Measurements from ENCODE around the gene ANAPC2. TPM values are rescaled to one million over a fixed set of nuclear protein-coding genes. Genes with fewer than 3 reads are reported as not detected.
"Not testable (repeated sequence)": the region's sequence is repeated elsewhere in the genome, so short reads cannot be mapped to it uniquely, and the experiment has no call there.

ANAPC2 gene
- total and polyA plus RNA-seq, 4 donors: 18.4 to 69.8 (median 44.2) TPM

- DNase-seq (ENCODE audit: low read depth in 4 of 6, low spot score in 6 of 6): peak in 5 of 6 donors; percentile 47 to 99 (median 81)
- Histone ChIP-seq H3K4me3 (ENCODE audit: low read depth, low read length) (peak overlapping the region; percentile 24), H3K36me3 (ENCODE audit: control insufficient read depth, insufficient read depth, low read length) (peaks cover 29% of the 10 kb centered on the region), H3K4me1 (ENCODE audit: control insufficient read depth, insufficient read depth, low read length) (peaks cover 54% of the 10 kb centered on the region), H3K9me3 (ENCODE audit: control insufficient read depth, insufficient read depth, low read length) (no peaks in the 10 kb centered on the region), H3K27me3 (ENCODE audit: control insufficient read depth, insufficient read depth, low read length) (peaks cover 46% of the 10 kb centered on the region), H3K27ac (ENCODE audit: low read depth, low read length) (no peak overlapping the region)
- WGBS (ENCODE audit: insufficient coverage): 2% methylated on average over 20 of the region's 25 CpGs
Measured at GRCh38 chr9:137138058-137138721, 50.2 kb downstream of the ANAPC2 start.

DNA sequence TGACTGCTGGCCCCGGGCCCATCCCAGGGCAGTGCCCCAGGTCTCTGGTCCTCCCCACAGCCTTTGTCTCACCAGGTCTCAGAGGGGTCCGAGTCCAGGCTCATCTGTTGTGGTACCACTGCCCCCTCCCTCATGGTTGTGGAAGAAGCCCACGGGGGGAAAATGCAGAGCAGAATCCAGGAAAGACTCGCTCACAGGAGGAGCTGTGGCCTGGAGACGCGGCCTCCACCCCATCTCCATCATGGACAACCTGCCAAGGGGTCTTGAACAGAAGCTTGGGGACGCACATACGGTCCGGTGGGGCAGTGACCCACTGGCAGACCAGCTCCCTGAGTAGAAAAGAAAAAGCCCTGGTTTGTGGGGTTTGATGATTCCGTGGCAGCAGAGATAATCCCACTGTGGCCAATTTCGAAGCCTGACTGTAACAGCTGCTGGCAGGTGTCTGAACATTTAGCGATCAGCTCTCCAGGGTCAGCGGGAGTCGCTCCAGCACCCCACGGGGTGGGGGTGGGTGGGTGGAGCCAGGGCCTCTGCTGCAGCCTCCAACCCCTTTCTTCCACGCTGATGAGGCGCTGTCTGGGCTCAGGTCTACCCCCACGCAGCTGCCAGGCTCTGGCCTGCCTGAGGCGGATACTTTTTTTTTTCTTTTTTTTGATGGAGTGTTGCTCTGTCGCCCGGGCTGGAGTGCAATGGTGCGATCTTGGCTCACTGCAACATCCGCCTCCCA, 51.3 kb downstream of the ANAPC2 start:
- H3K27me3 ChIP-seq (ENCODE audit: control insufficient read depth, insufficient read depth, low read length): peaks cover 46% of the 10 kb centered on the region
- no peaks in the 10 kb centered on the region for H3K9me3 ChIP-seq (ENCODE audit: control insufficient read depth, insufficient read depth, low read length)
- WGBS (ENCODE audit: insufficient coverage): 69% methylated on average over 8 of the region's 23 CpGs
- H3K27ac ChIP-seq (ENCODE audit: low read depth, low read length): no peak overlapping the region
- H3K36me3 ChIP-seq (ENCODE audit: control insufficient read depth, insufficient read depth, low read length): peaks cover 17% of the 10 kb centered on the region
- peak in 1 of 6 donors; percentile 52 for DNase-seq (ENCODE audit: low read depth in 4 of 6, low spot score in 6 of 6)
- H3K4me3 ChIP-seq (ENCODE audit: low read depth, low read length): no peak overlapping the region
- peaks cover 51% of the 10 kb centered on the region for H3K4me1 ChIP-seq (ENCODE audit: control insufficient read depth, insufficient read depth, low read length)

DNA sequence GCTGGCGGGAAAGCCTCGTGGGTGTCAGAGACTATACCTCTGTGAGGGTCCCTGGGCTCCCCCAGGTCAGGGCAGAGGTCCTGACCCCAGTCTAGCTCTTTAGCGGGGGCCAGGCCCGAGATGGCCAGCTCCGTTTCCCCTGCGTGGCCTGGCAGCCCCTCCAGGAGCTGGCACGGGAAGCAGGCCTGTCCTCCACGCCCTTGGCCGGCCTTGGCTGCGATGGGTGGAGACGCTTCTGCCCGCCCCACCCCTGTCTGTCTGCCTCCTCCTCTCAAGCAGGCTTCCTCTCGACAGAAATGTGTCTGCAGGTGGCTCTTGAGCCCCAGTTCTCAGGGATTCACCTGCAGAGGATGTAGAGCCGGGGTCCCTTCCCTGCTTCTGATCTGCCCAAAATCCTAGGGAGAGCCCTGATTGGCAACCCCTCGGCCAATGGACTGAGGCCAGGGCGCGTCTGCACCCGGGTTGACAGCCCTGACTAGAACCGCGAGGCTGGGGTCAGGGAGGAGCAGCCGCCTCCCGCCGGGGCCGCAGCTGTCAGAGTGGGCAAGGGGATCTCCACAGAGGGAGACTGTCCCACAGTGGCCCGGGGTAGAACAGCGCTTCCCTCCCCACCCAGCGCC, 52.0 kb downstream of the ANAPC2 start:
- Histone ChIP-seq H3K4me3 (ENCODE audit: low read depth, low read length) (no peak overlapping the region), H3K27me3 (ENCODE audit: control insufficient read depth, insufficient read depth, low read length) (peaks cover 46% of the 10 kb centered on the region), H3K9me3 (ENCODE audit: control insufficient read depth, insufficient read depth, low read length) (no peaks in the 10 kb centered on the region), H3K4me1 (ENCODE audit: control insufficient read depth, insufficient read depth, low read length) (peaks cover 44% of the 10 kb centered on the region), H3K27ac (ENCODE audit: low read depth, low read length) (no peak overlapping the region), H3K36me3 (ENCODE audit: control insufficient read depth, insufficient read depth, low read length) (peaks cover 10% of the 10 kb centered on the region)
- DNase-seq (ENCODE audit: low read depth in 4 of 6, low spot score in 6 of 6): no peak
- WGBS (ENCODE audit: insufficient coverage): 30% methylated on average over 26 of the region's 27 CpGs

- not testable (repeated sequence) for H3K9me3 ChIP-seq (ENCODE audit: control insufficient read depth, insufficient read depth, low read length); H3K36me3 ChIP-seq (ENCODE audit: control insufficient read depth, insufficient read depth, low read length); H3K27ac ChIP-seq (ENCODE audit: low read depth, low read length); H3K4me3 ChIP-seq (ENCODE audit: low read depth, low read length); DNase-seq (ENCODE audit: low read depth in 4 of 6, low spot score in 6 of 6)
- H3K27me3 ChIP-seq (ENCODE audit: control insufficient read depth, insufficient read depth, low read length): peaks cover 36% of the 10 kb centered on the region
- 100% methylated on average over 2 of the region's 9 CpGs for WGBS (ENCODE audit: insufficient coverage)
- peaks cover 40% of the 10 kb centered on the region for H3K4me1 ChIP-seq (ENCODE audit: control insufficient read depth, insufficient read depth, low read length)
Measured at GRCh38 chr9:137135154-137135553, 53.2 kb downstream of the ANAPC2 start.

- Histone ChIP-seq H3K27ac (ENCODE audit: low read depth, low read length) (no peak overlapping the region), H3K4me1 (ENCODE audit: control insufficient read depth, insufficient read depth, low read length) (peaks cover 35% of the 10 kb centered on the region), H3K9me3 (ENCODE audit: control insufficient read depth, insufficient read depth, low read length) (no peaks in the 10 kb centered on the region), H3K4me3 (ENCODE audit: low read depth, low read length) (no peak overlapping the region), H3K27me3 (ENCODE audit: control insufficient read depth, insufficient read depth, low read length) (peaks cover 27% of the 10 kb centered on the region), H3K36me3 (ENCODE audit: control insufficient read depth, insufficient read depth, low read length) (no peaks in the 10 kb centered on the region)
- no CpG with 5 or more reads among the region's 4 CpGs for WGBS (ENCODE audit: insufficient coverage)
- no peak for DNase-seq (ENCODE audit: low read depth in 4 of 6, low spot score in 6 of 6)
Measured at GRCh38 chr9:137134191-137134590, 54.2 kb downstream of the ANAPC2 start.

GRCh38 chr9:137130176-137130755, 58.1 kb downstream of the ANAPC2 start:
- Histone ChIP-seq H3K9me3 (ENCODE audit: control insufficient read depth, insufficient read depth, low read length) (no peaks in the 10 kb centered on the region), H3K4me3 (ENCODE audit: low read depth, low read length) (peak overlapping the region; percentile 71), H3K27ac (ENCODE audit: low read depth, low read length) (no peak overlapping the region), H3K36me3 (ENCODE audit: control insufficient read depth, insufficient read depth, low read length) (peaks cover 4% of the 10 kb centered on the region), H3K4me1 (ENCODE audit: control insufficient read depth, insufficient read depth, low read length) (peaks cover 30% of the 10 kb centered on the region), H3K27me3 (ENCODE audit: control insufficient read depth, insufficient read depth, low read length) (no peaks in the 10 kb centered on the region)
- DNase-seq (ENCODE audit: low read depth in 4 of 6, low spot score in 6 of 6): peak in 1 of 6 donors; percentile 10
- WGBS (ENCODE audit: insufficient coverage): under 1% methylated on average over 49 of the region's 58 CpGs

DNA sequence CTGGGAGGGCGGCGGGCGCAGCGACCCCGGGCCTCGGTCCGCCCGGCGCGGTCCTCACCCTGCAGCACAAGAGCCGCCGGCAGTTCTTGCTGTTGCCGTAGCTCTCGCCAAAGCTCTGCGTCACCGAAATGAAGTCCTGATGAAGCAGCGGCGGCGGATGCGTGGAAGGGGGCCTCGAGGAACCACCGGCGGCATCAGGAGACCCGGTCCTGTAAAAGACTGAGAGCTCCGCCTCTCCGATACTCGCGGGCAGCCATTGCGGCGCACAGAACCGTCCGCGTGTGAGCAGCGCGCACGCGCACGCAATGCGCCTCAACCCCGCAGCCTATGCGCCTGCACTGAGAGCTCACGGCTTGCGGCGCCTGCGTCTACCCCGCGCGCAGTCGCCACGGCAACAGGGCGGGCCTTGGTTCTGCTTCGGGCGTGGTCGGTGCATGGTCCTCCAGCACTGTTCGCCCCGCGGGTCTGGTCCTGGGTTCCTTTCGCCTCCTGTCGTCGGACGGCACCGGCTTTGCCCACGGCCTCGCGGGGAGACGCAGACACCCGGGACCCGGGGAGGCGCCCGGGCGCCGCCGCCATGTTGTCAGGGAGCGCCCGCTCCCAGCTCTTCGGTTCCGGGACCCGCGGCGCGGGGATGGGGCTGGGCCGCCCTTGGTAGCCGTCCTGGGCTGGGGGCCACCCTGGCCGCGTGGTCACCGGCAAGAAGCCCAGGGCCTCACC, 58.7 kb downstream of the ANAPC2 start:
- peak in 5 of 6 donors; percentile 83 to 97 (median 90) for DNase-seq (ENCODE audit: low read depth in 4 of 6, low spot score in 6 of 6)
- H3K4me1 ChIP-seq (ENCODE audit: control insufficient read depth, insufficient read depth, low read length): peaks cover 30% of the 10 kb centered on the region
- WGBS (ENCODE audit: insufficient coverage): under 1% methylated on average over 86 of the region's 86 CpGs
- H3K27ac ChIP-seq (ENCODE audit: low read depth, low read length): peak overlapping the region; percentile 67
- H3K36me3 ChIP-seq (ENCODE audit: control insufficient read depth, insufficient read depth, low read length): peaks cover 4% of the 10 kb centered on the region
- H3K27me3 ChIP-seq (ENCODE audit: control insufficient read depth, insufficient read depth, low read length): no peaks in the 10 kb centered on the region
- no peaks in the 10 kb centered on the region for H3K9me3 ChIP-seq (ENCODE audit: control insufficient read depth, insufficient read depth, low read length)
- peak overlapping the region; percentile 71 for H3K4me3 ChIP-seq (ENCODE audit: low read depth, low read length)

DNA sequence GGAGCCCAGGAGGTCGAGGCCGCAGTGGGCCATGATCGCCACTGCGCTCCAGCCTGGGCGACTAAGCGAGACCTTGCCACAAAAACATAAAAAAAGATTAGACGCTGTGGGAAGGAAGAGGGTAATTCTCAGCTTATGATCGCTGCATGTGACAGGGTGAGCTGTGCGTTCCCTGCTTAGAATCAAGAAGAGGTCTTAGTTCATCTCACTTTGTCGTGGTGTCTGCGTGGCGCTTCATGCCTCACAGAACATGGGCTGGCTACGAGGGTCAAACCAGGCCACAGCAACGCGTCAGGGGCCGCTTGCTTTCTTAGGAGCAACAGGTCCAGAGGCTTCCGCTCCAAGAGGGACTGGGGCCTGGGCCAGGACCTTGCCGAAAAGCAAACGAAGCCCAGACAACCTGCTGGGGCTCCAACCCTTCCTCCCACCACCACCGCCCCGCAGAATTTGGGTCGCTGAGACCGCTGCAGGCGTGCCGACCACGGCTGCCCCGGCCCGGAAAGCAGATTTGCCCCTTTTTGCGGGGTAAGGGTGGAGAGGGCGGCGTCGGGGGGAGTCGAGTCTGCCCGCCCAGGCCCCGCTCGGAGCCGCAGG, 59.4 kb downstream of the ANAPC2 start:
- Histone ChIP-seq H3K4me3 (ENCODE audit: low read depth, low read length) (peak overlapping the region; percentile 71), H3K9me3 (ENCODE audit: control insufficient read depth, insufficient read depth, low read length) (no peaks in the 10 kb centered on the region), H3K36me3 (ENCODE audit: control insufficient read depth, insufficient read depth, low read length) (peaks cover 4% of the 10 kb centered on the region), H3K27me3 (ENCODE audit: control insufficient read depth, insufficient read depth, low read length) (no peaks in the 10 kb centered on the region), H3K27ac (ENCODE audit: low read depth, low read length) (peak overlapping the region; percentile 67), H3K4me1 (ENCODE audit: control insufficient read depth, insufficient read depth, low read length) (peaks cover 30% of the 10 kb centered on the region)
- 18% methylated on average over 36 of the region's 37 CpGs for WGBS (ENCODE audit: insufficient coverage)
- no peak for DNase-seq (ENCODE audit: low read depth in 4 of 6, low spot score in 6 of 6)

Measured in spinal cord (tissue), 10 donors.